Fibroblast of upper back skin (primary cell): ENCODE results near the gene PDE1C.
A peak's percentile ranks its signal among the peaks of the same experiment; 100 is the strongest.

Source experiments
- DNase-seq: peaks from one replicate; pipeline ENCODE4 v3.0.0-alpha.2; 2013

The PDE1C gene

GRCh38 chr7:31819031-31819430 lies 251.2 kb downstream of the PDE1C start:
- DNase-seq, result no peak

- DNase-seq, result no peak
These were observed 253.4 kb downstream of the PDE1C start for GRCh38 chr7:31816810-31817209.

DNA sequence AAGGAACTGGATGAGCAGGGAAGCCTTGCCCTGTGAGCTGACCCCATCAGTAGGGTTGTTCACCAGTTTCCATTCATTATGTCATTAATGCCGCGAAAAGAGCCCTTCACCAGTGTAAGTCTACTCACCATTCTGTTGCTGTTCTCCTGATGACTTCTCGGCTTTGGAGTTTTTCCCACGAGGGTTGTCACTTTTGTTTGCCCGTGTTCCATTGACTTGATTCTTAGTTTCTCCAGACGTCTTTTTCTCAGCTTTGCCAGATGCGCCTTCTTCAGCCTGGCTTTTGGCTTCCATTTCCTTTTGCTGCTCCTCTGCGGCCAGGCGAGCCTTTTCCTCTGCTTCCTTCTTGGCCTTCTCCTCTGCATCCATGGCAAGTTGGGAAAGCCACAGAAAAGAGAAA lies 254.4 kb downstream of the PDE1C start:
- no peak for DNase-seq

- no peak for DNase-seq
These were observed 256.0 kb downstream of the PDE1C start for GRCh38 chr7:31814187-31814586.

- DNase-seq, result peak; percentile 59
These were observed 258.4 kb downstream of the PDE1C start for GRCh38 chr7:31811650-31812461.

- DNase-seq, result no peak
These were observed 264.9 kb downstream of the PDE1C start for GRCh38 chr7:31805209-31805818.

DNA sequence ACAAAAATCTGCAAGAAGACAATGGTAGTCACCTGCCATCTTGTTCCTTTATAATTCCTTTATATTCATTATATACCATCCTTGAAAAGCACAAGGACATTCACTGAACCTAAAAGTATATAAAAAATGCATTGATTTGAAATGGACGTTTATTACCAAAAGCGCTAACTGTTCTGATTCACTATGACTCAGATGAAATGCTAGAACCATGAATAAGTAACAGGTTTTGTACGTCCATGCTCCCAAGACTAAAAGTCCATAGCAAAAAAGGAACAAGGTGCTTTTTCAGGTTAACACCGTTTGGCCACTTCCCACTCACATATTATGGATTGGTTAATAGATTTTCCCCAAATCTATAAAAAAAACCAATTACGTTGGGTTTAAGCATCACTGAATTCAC lies 273.8 kb downstream of the PDE1C start:
- no peak for DNase-seq

DNA sequence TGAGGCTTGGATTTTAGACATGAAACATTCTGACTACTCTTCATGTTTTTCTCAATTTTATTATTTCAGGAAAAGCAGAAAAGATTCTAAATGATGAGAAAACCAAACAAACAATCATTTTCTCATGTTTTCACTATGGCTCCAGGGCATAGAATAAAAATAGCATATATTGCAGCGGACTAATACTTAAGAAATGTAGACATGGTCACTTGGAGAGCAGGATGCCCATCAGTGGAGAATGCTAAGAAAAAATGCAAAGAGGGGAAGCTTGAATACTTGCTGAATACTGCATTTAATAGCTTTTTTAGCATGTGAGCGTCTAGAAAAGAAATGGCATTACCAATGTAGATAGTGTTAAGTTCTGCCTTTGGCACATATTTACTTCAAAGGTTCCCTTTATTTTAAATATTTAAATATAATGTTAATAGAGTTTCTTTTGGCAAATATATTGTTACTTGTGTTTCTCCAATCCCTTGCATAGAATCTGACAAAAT lies 275.3 kb downstream of the PDE1C start:
- DNase-seq, result no peak

GRCh38 chr7:31791881-31792280 lies 278.3 kb downstream of the PDE1C start:
- peak; percentile 24 for DNase-seq

GRCh38 chr7:31788883-31789680 lies 281.1 kb downstream of the PDE1C start:
- peak; percentile 38 for DNase-seq

DNA sequence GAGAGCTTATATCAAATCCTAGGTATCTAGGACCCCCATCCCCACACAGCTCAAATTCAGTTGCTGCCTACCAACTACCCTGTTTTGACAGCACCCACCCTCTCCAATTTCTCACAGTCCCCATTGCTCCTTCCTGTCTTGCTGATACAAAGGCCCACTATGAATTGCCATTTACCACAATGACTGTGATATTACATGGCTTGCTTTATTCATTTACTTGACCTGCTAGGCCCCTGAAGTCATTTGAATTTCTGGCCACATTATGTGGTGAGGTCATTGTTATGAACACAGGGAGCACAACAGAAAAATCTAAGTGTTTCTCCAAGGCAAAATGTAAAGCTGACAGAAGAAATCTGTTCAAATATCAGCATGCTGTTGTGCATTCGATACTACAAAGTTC lies 281.8 kb downstream of the PDE1C start:
- no peak for DNase-seq

GRCh38 chr7:31786326-31786725 lies 283.9 kb downstream of the PDE1C start:
- DNase-seq, result no peak

GRCh38 chr7:31785101-31785500 lies 285.1 kb downstream of the PDE1C start:
- DNase-seq, result no peak

DNA sequence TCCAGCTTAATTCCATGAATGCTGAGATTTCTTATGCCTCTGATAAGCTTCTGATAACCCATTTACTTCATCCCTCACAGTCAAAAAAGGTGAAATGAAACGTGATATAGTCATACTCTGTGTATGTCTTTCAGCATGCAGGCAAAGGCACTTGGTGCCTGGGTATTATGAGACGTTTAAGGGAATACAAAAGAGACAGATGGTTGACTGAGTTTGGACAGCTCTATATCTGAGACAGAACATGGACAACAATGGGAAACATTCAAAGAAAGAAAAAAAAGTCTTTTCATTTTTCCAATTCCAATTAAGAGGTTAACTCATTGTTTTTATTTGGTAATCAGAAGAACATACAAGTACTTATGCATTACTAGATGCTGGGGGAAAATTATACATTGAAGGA lies 287.0 kb downstream of the PDE1C start:
- no peak for DNase-seq

DNA sequence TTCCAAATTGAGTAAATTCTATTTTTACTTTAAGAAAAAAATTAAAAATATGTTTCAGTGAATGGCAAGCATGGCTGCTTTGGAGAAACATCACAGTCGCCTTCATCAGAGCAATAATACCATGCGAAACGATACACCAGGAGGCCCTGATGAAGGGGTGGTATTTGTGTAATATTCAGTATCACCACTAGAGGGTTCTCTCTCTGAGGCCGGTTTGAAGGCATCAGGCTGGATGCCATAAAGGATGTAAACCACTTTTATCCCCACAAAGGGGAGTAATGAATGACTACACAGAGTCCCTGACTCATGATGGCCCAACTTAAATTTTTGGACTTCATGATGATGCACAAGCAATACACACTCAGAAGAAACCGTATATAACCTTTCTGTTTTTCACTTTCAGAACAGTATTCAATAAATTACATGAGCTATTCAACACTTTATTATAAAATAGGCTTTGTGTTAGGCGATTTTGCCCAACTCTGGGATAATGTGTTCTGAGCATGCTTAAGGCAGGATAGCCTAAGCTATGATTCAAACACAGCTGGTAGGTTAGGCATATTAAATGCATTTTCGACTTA lies 287.7 kb downstream of the PDE1C start:
- DNase-seq, result peak; percentile 77

DNA sequence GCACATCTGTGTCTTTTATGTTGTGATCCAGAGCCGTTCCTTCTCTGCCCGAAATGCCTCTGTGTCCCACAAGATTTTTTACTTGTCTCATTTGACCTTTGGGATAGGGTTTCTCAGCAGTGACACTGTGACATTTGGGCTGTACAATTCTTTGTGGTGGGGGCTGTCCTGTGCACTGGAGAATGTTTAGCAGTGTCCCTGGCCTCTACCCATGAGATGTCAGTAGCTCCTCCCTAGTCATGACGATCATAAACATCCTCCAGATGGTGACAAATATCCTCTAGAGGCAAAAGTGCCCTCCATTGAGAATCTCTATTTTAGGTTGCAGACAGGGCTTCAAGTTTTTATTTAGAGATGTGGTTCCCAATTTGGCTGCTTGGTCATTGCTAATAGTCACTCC lies 291.9 kb downstream of the PDE1C start:
- DNase-seq, result no peak

- peak; percentile 85 for DNase-seq
These were observed 293.6 kb downstream of the PDE1C start for GRCh38 chr7:31776616-31777015.

- DNase-seq, result no peak
These were observed 294.7 kb downstream of the PDE1C start for GRCh38 chr7:31775556-31775955.

- DNase-seq, result no peak
These were observed 298.0 kb downstream of the PDE1C start for GRCh38 chr7:31772211-31772610.

GRCh38 chr7:31767686-31768358 lies 302.4 kb downstream of the PDE1C start:
- no peak for DNase-seq

GRCh38 chr7:31764462-31764861 lies 305.7 kb downstream of the PDE1C start:
- DNase-seq, result peak; percentile 56

GRCh38 chr7:31763548-31763947 lies 306.7 kb downstream of the PDE1C start:
- DNase-seq, result no peak

DNA sequence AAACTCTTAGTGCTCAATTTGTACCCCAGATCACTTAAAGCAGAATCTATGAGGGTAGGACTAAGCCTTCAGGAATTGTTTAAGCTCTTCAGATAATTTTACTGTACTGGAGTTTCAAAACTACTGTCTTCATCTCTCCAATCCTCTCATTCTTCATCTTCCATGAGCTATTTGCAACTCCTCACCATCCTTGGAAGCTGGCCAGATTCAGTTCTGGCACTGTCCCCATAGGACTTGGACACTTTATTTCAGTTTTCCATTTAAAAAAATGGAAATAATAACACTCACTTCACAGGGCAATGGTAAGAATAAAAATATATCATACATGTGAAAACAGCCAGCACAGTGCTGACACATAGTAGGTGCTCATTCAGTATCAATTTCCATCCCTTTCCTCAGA lies 308.6 kb downstream of the PDE1C start:
- peak; percentile 19 for DNase-seq
